Cerebellar cortex (tissue), 1 donor: ENCODE data around the gene BCL7A.

ENCODE experiments used
- DNase-seq: peaks from one replicate; pipeline ENCODE4 v3.0.0-alpha.2; 2015; ENCODE audit warnings: low spot score

BCL7A gene

GRCh38 chr12:122079532-122080081 is 57.9 kb downstream of the BCL7A start:
- DNase-seq: no peak

GRCh38 chr12:122080149-122081082 is 58.7 kb downstream of the BCL7A start:
- peak; percentile 84 for DNase-seq

- DNase-seq: no peak
These were observed 59.5 kb downstream of the BCL7A start for GRCh38 chr12:122081083-122081696.

- no peak for DNase-seq
These were observed 60.1 kb downstream of the BCL7A start for GRCh38 chr12:122081697-122082221.

GRCh38 chr12:122082621-122083356 is 61.1 kb downstream of the BCL7A start:
- DNase-seq: no peak

GRCh38 chr12:122084857-122085405 is 63.2 kb downstream of the BCL7A start:
- no peak for DNase-seq

- no peak for DNase-seq
These were observed 63.9 kb downstream of the BCL7A start for GRCh38 chr12:122085591-122085990.

- no peak for DNase-seq
These were observed 64.4 kb downstream of the BCL7A start for GRCh38 chr12:122086116-122086515.

GRCh38 chr12:122086641-122087285 is 65.1 kb downstream of the BCL7A start:
- DNase-seq: no peak

GRCh38 chr12:122087431-122088178 is 65.9 kb downstream of the BCL7A start:
- no peak for DNase-seq

GRCh38 chr12:122088179-122088810 is 66.6 kb downstream of the BCL7A start:
- DNase-seq: no peak

GRCh38 chr12:122089077-122089476 is 67.4 kb downstream of the BCL7A start:
- DNase-seq: no peak

- DNase-seq: no peak
These were observed 69.3 kb downstream of the BCL7A start for GRCh38 chr12:122090759-122091515.

GRCh38 chr12:122093098-122093883 is 71.6 kb downstream of the BCL7A start:
- no peak for DNase-seq

GRCh38 chr12:122094137-122094734 is 72.6 kb downstream of the BCL7A start:
- DNase-seq: no peak

- peak; percentile 40 for DNase-seq
These were observed 73.3 kb downstream of the BCL7A start for GRCh38 chr12:122094735-122095631.

- no peak for DNase-seq
These were observed 74.3 kb downstream of the BCL7A start for GRCh38 chr12:122096014-122096413.
